NCI-H2081 (cell line): ENCODE measurements around the gene PSME4.
"Not testable (repeated sequence)": the region's sequence is repeated elsewhere in the genome, so short reads cannot be mapped to it uniquely, and the experiment has no call there.

Source experiments
- DNase-seq, 2 experiments: peaks; one replicate each; lab custom pipeline; 2025; lab: John Stamatoyannopoulos, UW

Gene PSME4

GRCh38 chr2:53964987-53965687 is 5.7 kb downstream of the PSME4 start:
- no peak for DNase-seq

- DNase-seq, result no peak
Measured at GRCh38 chr2:53964257-53964952, 6.4 kb downstream of the PSME4 start.

DNA sequence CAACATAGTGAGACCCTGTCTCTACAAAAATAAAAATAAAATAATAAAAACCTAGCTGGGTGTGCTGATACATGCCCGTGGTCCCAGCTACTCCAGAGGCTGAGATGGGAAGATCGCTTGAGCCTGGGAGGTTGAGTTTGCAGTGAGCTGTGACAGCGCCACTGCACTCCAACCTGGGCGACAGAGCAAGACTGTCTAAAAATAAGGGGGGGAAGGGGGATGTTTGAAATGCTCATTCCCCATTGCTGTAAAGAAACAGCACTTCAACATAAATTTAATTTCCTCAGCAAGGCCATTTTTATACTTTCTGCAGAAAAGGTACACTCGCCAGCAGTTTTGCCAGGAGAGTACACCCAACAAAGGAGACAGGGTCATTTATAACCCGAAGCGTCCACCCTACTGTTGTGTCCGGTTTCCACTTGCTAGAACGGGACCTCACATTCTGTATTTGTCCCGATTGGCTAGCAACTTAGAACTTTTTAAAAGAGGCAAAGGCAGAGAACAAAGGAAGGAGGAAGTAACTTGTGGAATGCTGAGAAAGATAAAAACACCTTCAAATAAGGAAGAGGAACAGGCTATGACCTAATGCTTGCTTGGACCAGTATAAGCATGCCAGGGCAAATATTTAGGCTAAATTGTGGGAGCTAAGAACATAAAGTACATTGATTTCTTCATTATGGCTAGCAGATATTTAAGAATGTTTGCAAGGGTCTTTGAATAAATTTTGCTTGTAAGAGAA is 9.1 kb downstream of the PSME4 start:
- DNase-seq, result not testable (repeated sequence)

DNA sequence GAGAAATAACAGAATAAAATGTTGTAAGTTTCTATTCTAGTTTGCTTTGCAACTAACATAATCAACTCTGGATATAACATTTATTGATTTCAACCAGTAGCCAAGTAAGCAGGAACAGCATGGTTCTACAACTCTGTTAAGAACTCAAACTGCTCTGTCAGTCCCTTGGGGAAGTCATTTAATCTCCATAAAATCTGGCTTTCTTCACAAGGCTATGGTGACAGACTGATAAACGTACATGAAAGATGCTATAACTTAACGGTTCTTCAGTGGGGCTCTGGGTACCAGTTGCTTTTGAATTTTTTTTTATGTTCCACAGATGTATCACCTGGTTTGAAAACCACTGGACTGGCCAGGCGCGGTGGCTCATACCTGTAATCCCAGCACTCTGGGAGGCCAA is 10.3 kb downstream of the PSME4 start:
- DNase-seq, result no peak

DNA sequence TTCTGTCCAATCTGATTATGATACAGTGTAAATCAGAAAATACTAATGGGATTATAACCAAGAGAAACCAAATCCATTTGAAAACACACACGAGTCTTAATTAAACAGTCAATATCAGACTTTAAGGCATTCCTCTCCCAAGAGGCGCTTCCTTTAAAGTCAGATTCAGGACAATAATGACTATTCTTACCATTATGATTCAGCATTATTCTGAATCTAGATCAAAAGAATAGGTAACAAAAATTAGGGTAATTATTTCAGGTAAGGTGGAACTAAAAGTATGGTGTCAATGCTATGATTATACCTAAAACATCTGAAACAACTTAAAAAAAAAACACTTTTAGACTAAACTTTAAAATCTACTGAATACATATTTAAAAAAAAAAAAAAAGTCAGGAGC is 12.3 kb downstream of the PSME4 start:
- DNase-seq, result no peak

DNA sequence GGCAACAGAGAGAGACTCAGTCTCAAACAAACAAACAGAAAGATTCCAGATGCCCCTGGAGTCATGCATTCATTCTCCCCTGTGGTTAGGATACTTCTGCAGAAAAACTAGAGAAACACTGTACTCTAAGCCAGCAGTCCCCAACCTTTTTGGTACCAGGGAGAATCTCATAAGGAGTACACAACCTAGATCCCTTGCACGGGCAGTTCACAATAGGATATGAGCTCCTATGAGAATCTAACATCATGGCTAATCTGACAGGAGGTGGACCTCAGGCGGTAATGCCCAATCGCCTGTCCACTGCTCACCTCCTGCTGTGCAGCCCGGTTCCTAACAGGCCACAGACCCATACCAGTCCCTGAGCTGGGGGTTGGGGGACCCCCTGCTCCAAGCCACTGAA is 18.3 kb downstream of the PSME4 start:
- no peak for DNase-seq

DNA sequence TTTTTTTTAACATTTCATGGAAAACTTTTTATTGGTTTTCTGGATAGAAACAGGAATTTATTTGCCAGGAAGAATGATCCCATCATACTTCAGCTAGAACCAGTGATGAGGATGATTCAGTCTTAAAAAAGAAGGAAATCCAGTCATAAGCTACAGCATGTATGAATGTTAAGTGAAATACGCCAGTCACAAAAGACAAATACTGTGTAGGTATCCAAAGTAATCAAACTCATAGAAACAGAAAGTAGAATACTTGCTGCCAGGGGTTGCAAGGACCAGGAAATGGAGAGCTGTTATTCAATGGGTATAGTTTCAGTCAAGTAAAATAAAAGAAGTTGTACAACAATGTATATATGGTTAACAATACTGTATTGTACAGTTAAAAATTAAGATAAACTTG is 21.3 kb downstream of the PSME4 start:
- DNase-seq, result no peak

- DNase-seq, result no peak
Measured at GRCh38 chr2:53945538-53945937, 25.3 kb downstream of the PSME4 start.

DNA sequence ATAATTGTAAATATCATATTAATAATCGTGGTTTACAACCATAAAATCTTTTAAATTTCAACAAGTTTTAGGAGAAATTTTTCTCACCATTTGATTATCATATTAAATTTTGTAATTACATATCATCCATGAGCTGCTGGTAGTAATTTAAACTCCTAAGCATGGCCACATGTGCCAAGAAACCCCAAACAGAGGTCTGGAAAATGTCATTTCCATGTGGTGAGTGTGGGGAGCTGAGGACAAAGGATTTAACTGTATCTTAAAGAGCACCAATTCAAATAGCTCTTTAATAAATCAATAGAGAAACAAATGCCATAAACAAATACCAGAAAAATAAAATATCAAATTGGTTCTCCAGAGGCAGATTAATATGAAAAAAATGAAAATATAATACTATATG is 26.3 kb downstream of the PSME4 start:
- no peak for DNase-seq

DNA sequence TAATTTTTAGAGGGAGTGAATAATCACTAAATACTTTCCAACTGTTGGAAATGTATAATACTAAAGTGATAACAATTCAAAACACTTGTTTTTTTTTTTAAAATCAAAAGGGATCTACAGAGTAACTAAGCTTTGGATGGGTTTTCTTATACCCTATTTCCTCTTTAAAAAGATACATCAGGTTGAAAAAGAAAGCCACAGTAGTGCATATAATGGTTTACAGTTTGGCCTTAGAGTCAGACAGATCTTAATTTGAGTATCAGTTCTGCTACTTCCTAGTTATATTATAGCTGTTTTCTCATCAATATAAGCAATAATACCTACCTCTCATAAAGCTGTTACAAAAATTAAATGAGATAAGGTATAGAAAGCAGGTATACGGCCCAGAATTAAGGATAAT is 28.5 kb downstream of the PSME4 start:
- no peak for DNase-seq

GRCh38 chr2:53941749-53942148 is 29.0 kb downstream of the PSME4 start:
- no peak for DNase-seq

DNA sequence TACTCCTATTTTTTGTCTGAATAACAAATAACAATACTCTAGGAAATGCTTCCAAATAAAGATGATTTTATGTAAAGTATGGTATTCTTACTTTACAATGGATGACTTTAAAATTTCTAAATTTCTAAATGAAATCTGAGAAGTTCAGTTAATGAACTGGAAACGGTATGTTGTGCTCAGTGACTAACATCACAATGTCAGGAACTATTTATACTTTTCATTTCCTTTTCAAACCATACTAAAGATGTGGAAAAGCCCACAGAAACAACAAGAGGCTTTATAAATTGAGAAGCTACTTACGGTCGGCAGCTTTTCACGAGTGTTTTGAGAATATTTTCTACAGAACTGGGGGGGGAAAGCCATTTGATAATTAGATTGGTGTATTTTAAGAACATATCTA is 31.1 kb downstream of the PSME4 start:
- no peak for DNase-seq

GRCh38 chr2:53938904-53939303 is 31.9 kb downstream of the PSME4 start:
- no peak for DNase-seq

- no peak for DNase-seq
Measured at GRCh38 chr2:53933329-53933728, 37.5 kb downstream of the PSME4 start.

DNA sequence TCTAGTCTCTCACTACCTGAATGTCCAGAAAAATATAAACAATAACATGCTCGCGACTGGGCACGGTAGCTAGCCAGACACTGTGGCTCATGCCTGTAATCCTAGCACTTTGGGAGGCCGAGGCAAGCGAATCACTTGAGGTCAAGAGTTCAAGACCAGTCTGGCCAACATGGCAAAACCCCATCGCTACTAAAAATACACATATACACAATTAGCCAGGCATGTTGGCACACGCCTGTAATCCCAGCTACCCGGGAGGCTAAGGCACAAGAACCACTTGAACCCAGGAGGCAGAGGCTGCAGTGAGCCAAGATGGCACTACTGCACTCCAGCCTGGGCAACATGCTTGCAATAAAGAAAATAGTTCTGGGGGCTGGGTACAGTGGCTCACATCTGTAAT is 44.5 kb downstream of the PSME4 start:
- DNase-seq, result not testable (repeated sequence)

GRCh38 chr2:53913721-53914120 is 57.1 kb downstream of the PSME4 start:
- no peak for DNase-seq

DNA sequence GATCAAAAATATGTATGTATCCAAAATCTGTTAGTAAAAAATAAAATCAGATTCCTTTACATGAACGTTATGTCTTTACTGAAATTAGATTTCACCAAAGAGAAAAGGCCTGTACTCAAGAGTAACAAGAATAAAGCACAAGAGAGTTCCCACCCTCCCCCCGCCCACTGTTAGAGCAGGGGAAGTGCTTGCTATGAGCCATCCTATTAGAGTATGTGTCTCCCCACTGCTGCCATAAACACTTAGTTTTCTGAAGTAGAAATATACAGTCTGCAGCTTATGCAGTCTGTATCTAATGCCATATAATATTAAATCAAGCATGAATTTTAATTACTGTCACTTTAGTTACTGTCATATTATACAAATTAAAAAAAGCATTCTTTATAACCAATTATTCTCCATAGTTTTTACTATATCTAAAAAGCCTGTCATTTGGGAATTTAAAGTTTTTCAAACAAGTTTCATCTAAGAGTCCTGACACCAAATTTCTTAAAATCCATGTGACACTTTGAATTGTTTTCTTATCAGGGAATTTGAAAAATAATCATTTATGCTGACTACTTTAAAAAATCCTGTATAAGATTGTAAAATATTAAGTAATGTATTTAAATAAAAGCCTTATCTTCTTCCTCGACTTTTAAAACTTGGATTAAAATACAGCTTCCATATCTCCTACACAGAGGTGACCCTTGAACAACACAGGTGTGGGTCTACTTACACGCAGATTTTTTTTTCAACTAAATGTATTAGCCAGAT is 59.2 kb downstream of the PSME4 start:
- DNase-seq, result no peak

DNA sequence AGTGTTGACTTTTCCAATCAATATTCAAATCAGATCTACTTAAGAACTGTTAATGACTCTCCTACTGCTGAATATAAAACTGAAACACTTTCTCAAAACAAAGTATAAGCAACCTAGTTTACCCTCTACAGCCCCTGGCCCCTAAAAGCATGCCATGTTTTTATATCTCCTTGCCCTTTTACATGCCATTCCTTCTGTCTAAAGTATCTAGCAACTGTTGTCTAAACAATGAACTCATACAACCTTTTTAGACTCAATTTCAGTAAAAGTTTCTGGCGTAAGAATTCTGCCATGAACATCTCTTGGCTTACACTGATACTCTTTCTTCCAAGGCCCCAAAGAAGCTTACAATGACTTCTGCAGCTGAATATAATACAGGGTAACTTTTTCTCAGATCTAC is 63.2 kb downstream of the PSME4 start:
- no peak for DNase-seq

DNA sequence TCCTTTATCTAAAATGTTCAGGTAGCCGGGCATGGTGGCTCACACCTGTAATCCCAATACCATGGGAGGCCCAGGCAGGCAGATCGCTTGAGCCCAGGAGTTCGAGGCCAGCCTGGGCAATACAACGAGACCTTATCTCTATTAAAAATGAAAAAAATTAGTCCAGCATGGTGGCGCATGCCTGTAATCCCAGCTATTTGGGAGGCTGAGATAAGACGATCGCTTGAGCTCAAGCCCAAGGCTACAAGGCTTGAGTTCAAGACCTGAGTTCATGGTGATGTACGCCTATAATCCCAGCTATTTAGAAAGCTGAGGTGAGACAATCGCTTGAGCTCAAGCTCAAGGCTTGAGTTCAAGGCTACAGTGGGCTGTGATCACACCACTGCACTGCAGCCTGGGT is 65.4 kb downstream of the PSME4 start:
- no peak for DNase-seq

- no peak for DNase-seq
Measured at GRCh38 chr2:53903011-53903410, 67.8 kb downstream of the PSME4 start.

DNA sequence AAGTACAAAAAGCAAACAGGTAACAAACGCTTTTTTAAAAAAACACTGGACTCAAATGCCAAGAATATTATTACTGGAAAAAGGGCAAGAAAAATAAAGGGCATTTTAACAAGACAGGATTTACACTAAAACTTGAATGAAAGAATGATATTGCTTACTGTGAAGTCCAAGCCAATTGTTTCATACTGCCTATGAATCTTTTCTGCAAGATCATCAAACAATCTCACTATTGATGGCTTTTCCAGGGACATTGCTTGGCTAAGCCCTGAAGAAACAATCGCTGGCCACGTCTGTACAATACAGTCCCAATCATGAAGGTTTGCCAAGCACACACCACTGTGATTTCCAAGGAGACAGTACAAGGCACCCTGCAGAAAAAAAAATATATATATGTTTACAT is 69.6 kb downstream of the PSME4 start:
- no peak for DNase-seq

DNA sequence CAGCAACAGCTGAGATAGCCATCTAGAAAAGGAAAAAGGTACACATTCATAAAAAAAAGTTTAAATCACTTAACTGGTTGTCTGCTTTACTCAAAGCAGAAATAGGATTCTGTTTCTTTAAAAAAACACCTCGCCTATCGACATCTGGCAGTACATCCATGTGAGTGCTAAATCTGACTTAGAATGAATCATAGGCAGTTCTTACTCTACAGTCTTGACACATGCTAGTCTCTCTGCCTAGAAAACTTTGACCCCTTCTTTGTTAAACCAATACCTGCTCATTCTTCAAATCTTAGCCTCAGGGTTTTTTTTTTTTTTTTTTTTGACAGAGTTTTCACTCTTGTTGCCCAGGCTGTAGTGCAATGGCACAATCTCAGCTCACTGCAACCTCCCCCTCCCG is 73.9 kb downstream of the PSME4 start:
- no peak for DNase-seq
